ENCODE data around the gene FNBP1. TPM values are rescaled to one million over a fixed set of nuclear protein-coding genes. Genes with fewer than 3 reads are reported as not detected.

Gene FNBP1
- total and polyA plus RNA-seq, 2 of the 13 experiments (the other 11 are each of a cell fraction or from before 2014, with no cell fraction given): 5.4 to 19.5 TPM

- no peak for TF ChIP-seq ZNF407 (CRISPR knock-in tag; IDR thresholded peaks at IDR 0.05; ENCODE audit: not compliant biosample characterization)
- no peak for TF ChIP-seq PRMT3 (CRISPR knock-in tag; IDR thresholded peaks at IDR 0.05; ENCODE audit: borderline replicate concordance, low read depth)
- TF ChIP-seq HMGA1 (CRISPR knock-in tag; conservative IDR thresholded peaks at IDR 0.05): no peak
- no peak for TF ChIP-seq LRRFIP1 (CRISPR knock-in tag; conservative IDR thresholded peaks at IDR 0.05)
- TF ChIP-seq ZSCAN31 (CRISPR knock-in tag; IDR thresholded peaks at IDR 0.05; ENCODE audit: low read depth): no peak
- TF ChIP-seq TSC22D2 (CRISPR knock-in tag; IDR thresholded peaks at IDR 0.05; ENCODE audit: borderline replicate concordance): no peak
- no peak for TF ChIP-seq KDM4B (CRISPR knock-in tag; IDR thresholded peaks at IDR 0.05)
- TF ChIP-seq ZNF746 (CRISPR knock-in tag; IDR thresholded peaks at IDR 0.05): no peak
- no peak for TF ChIP-seq KDM1A (CRISPR knock-in tag; IDR thresholded peaks at IDR 0.05)
- no peak for TF ChIP-seq ARID3A (IDR thresholded peaks at IDR 0.05; ENCODE audit: low read depth, low read length)
- TF ChIP-seq CBX1 (IDR thresholded peaks at IDR 0.05; ENCODE audit: low read depth): no peak
Measured at GRCh38 chr9:129865668-129866320, 177.2 kb downstream of the FNBP1 start (continued).
